Renal cortical epithelial cell (primary cell): ENCODE data around the gene HHAT. TPM values are rescaled to one million over a fixed set of nuclear protein-coding genes. Genes with fewer than 3 reads are reported as not detected.
A peak's percentile ranks its signal among the peaks of the same experiment; 100 is the strongest.

Experiments
- DNase-seq: peaks from one replicate; pipeline ENCODE4 v3.0.0-alpha.2; 2011; ENCODE audit warnings: low read depth
- total RNA-seq: library from RNA; depleted of rRNA; stranded (reverse); fragments of >200 nt; gene quantifications from 2 replicates; pipeline ENCODE4 v1.2.3, GENCODE V29; 2014

Gene HHAT
- total RNA-seq, 1 donor from 2014 or later, result 33.5 TPM

GRCh38 chr1:210683403-210684047 is 354.8 kb downstream of the HHAT start:
- DNase-seq, result no peak

GRCh38 chr1:210684466-210685294 is 356.0 kb downstream of the HHAT start:
- DNase-seq, result no peak

DNA sequence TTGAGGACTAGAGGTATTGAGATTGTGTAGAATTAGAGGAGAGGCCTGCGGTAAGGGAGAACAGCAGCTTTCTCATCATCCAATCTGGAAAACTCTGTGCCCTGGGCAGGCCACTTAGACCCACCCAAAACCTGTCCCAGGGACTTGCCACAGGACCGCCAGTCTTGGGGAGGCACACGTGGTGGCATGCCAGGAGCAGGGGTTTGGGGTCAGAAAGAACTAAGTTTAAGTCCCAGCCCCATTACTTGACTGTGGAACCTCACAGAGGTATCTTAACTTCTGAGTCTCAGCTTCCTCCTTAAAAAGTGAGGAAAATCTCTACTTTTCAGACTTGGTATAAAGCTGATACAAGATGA is 356.6 kb downstream of the HHAT start:
- no peak for DNase-seq

DNA sequence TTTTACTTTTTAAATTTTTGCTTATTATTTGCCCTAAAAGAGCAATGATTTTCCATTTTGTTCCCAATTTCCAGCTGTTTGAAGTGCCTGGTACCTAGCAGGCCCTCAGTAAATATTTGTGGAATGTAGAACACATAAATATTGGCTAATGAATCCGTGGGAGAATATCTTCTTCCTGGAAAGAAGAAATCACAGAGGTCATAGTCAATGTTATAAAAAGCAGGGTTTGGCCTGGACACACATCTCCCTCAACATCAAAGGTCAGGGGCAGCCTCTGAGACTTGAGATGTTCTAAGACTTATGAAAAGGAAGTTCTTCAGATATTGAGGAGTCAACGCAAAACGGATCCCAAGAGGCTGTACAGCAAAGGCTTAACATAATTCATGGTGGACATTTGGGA is 358.1 kb downstream of the HHAT start:
- DNase-seq, result no peak

DNA sequence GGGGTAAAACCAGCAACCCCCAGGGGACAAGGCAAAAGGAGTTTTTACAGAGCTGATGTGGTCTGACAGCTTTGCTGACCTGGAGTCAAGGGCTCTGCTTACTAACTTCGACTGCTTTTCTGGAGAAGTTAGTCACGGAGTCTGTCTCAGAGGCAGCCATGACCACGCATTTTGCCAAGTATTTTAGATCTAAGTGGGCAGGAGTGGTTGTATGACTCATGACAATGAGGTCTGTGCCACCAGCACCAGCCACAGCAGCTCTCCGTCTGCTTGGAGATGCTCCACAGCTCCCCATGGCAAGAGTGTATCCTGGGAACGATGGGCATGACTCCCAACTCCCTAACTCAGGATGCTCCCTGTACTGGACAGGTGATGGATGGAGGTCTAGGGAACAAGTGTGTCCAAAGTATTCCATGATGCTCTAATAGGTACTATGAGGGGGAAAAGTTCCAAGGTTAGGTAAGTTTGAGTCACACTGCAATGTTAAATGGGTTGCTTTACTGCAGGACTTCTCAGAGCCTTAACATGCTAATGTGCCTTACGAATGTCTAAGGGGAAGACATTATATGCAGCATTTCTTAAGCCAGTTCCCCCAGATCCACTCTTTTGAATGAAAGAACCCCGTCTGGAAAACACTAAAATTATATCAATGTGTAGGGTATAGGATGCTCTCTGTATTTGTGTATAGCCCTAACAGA is 359.0 kb downstream of the HHAT start:
- DNase-seq, result peak; percentile 87

- DNase-seq, result no peak
Observed at GRCh38 chr1:210688512-210689234, 360.0 kb downstream of the HHAT start.

- DNase-seq, result no peak
Observed at GRCh38 chr1:210689826-210690225, 361.1 kb downstream of the HHAT start.

DNA sequence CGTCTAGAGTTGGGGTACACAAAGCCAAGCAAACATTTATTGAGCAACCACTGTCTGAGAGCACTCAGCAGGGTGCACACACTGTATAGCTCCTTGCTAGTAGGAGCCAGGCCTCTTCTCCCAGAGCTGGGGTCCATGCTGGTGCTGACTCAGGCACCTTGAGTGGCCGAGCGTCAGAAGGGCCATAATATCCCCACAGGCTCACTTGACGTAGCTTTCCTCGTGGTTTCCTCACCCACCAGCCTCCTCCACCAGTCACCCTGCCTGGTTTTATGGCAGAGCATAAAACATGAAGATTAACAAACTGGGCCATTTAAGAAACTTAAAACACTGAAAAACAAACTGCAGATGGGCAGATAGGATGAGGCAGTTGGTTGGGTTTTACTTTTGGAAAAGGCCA is 361.5 kb downstream of the HHAT start:
- no peak for DNase-seq

DNA sequence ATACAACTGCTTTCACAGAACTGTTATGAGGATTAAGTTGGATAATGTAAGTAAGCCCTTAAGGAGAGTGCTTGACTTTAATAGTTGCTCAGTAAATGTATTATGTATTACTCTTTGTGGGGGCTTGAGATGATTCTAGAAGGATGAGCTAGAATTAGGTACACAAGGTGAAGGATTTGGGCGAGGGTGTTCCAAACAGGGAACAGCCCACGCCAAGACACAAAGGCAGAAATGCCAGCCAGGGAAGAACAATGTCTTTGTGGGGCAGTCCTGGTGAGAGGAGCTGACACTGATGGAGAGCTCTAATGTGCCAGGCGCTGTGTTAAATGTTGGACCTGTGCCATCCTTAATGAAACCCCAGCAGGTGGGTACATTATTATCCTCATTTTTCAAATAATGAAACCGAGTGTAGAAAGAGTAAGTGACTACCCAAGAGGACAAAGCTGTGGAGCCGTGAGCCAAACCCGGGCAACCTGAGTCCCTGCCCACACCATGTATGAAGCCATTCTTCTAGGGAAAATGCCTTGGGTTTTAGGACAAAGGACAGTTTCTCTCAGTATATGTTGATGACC is 362.4 kb downstream of the HHAT start:
- DNase-seq, result no peak

DNA sequence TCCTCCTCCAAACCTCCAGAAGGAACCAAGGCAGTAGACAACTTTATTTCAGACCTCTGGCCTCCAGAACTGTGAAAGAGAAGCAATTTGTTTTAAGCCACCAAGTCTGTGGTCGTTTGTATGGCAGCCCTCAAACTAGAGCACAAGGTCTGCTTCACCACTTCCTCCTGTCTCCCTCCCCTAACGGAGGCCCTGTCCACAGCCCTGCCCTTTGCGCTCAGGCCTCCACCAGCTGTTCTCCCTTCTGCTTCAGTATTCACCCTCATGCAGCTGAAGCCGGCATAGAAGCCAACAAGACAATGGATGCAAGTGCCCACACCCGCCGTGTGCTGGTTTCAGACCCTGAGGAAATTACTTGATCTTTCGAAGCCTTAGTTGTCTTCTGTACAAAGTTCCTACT is 364.1 kb downstream of the HHAT start:
- no peak for DNase-seq

GRCh38 chr1:210695026-210695425 is 366.3 kb downstream of the HHAT start:
- no peak for DNase-seq

DNA sequence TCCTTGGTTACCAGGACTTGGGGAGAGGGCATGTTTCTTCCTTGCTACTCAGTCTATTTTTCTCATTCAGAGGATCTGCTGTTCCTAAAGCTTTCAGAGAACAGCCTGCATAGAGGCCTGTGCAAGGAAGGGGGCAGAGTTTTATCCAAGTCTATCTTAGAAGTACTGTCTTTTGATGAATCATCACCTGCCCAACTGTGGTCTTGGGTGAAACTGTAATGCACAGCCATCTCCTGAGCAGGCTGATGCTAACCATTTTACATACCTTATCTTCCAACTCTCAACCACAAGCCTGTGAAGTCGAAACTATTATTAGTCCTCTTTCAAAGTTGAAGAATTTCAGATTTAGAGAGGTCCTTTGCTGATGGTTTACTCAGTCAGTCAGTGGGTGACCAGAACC is 368.0 kb downstream of the HHAT start:
- no peak for DNase-seq

DNA sequence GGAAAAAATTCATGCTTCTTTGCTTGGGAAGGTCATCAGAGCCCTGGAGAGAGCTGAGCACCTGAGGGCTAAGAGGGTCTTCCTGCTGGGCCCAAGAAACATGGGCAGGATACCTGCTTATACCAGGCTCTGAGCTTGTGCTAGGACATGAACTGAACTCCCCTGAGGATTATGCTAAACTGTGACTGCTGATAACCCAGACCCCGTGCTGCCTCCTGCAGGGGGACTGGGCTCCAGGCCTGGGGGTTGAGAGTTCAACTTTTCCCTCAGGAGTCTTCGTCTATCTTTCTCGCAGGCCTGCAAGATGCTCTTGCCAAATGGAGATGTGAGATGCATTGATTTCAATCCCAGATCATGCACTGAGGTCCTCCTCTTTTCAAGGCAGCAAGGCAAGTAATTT is 368.5 kb downstream of the HHAT start:
- DNase-seq, result no peak

GRCh38 chr1:210698661-210699060 is 370.0 kb downstream of the HHAT start:
- no peak for DNase-seq

DNA sequence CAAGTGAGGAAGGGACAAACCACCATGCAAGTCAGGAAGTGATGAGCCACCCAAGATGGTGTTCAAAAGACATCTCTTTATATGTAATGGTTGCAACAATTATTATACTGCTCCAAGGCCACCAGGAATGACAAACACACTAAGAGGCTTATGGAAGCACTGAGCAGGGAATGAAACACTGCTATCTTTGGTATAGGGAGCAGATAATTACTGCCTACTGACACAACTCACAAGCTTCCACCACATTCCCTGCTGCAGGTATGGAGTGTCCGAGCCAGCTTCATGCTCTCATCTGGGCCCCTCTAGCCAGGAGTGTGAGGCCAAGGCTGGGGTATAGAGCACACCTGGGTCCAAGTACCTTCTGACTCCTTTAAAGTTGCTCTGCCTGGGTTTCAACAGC is 371.4 kb downstream of the HHAT start:
- DNase-seq, result no peak

- no peak for DNase-seq
Observed at GRCh38 chr1:210700511-210700910, 371.8 kb downstream of the HHAT start.

DNA sequence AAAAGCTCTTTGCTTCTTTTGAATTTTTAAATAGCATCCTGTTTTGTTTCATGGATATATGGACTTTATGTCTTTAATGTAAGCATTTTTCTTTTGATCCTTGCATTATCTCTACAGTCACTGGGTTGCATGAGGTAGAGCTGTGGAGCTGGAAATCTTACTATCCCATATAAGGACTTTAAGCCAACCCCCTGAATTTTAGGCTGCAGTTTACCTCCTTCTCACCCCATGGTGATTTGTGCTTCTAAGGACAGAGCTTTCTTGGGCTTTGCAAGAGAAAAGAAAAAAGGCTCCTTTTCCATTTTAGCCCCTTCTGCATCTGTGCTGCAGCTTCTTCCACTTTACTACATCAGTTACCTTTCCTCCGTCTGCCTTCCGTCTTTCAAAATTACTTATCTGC is 373.8 kb downstream of the HHAT start:
- no peak for DNase-seq

GRCh38 chr1:210703593-210703992 is 374.9 kb downstream of the HHAT start:
- DNase-seq, result no peak

DNA sequence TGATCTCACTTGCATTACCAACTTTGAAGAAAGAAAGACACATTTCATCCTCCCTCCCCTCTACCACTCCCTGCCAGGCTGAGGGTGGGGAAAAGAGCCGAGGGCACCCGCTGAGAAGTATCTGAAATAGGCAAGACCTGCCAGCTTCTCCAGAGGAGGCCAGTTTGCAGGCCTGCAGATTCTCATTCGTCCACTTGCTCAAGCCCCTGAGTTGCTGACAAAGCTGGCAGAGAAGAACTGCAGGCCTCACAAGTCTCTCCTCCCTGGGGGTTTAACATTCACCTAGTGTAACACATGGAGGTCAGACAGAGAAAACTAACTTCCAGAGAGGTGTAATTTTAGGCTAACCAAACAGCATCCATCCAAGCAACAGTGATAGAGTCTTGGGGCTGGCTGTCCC is 376.4 kb downstream of the HHAT start:
- DNase-seq, result no peak

- DNase-seq, result peak; percentile 40
Observed at GRCh38 chr1:210706246-210706645, 377.5 kb downstream of the HHAT start.

GRCh38 chr1:210707300-210708240 is 378.9 kb downstream of the HHAT start:
- DNase-seq, result no peak
